HCT116 (cell line): ENCODE results near the gene ARMC6. TPM values are rescaled to one million over a fixed set of nuclear protein-coding genes. Genes with fewer than 3 reads are reported as not detected.
"Not testable (repeated sequence)": the region's sequence is repeated elsewhere in the genome, so short reads cannot be mapped to it uniquely, and the experiment has no call there.

Experiments used
- ATAC-seq: fragments of 200-7000 bp; cut with Tn5 transposase; 2 replicates; pipeline ENCODE4 v1.9.1; 2020; ENCODE audit warnings: mild to moderate bottlenecking, moderate library complexity
- BruUV-seq: library from RNA; stranded (reverse); fragments of 400-500 nt; replicated peaks from 2 replicates; lab custom pipeline; 2021; lab: Mats Ljungman, UMichigan
- CTCF ChIA-PET: fragments of 300-600 bp; sonication (Branson Sonifier 250); formaldehyde crosslinking; loops from one replicate; lab custom pipeline; 2021; ENCODE audit warnings: antibody characterized with exemption; lab: Charles Lee
- POLR2A ChIA-PET: fragments of 300-600, 350-600 bp; sonication (Branson Sonifier 250); formaldehyde crosslinking; loops from one replicate; lab custom pipeline; 2021; ENCODE audit warnings: antibody characterized with exemption; lab: Charles Lee
- RAD21 ChIA-PET, 2 experiments: fragments of 300-600 bp; sonication (Branson Sonifier 250); formaldehyde crosslinking; loops; one replicate each; lab custom pipeline; 2023; ENCODE audit warnings: low total read pairs in 2 of 2; ENCODE audit not compliant: uncharacterized antibody in 2 of 2, unreplicated experiment in 2 of 2, low non-redundant PET in 1 of 2; lab: Charles Lee
- DNase-seq: peaks from one replicate; pipeline ENCODE4 v3.0.0-alpha.2; 2010; ENCODE audit warnings: low read depth, low spot score
- H2AFZ ChIP-seq: fragments of 200-600 bp; shearing (Covaris generic), sonication (generic); 2 replicates; pipeline ENCODE4 v1.6.1; 2017; ENCODE audit warnings: low read depth, mixed run types, mixed read lengths, antibody characterized with exemption, low read length; ENCODE audit not compliant: poor library complexity, severe bottlenecking
- H3K27ac ChIP-seq: 2 replicates; pipeline ENCODE4 v1.5.1; 2012; ENCODE audit warnings: low read depth, low read length
- H3K27me3 ChIP-seq: fragments of 200-600 bp; sonication (generic); 2 replicates; pipeline ENCODE4 v1.6.1; 2016; ENCODE audit warnings: mixed run types, low read length, mixed read lengths; ENCODE audit not compliant: insufficient read depth
- H3K36me3 ChIP-seq, 2 experiments: fragments of 200-500 bp in 1 of 2; fragments of 200-600 bp in 1 of 2; sonication (Bioruptor generic) in 1 of 2; sonication (generic) in 1 of 2; 2 replicates each; pipeline versions ENCODE4 v1.5.1 to v1.6.1; 2014 to 2016; ENCODE audit warnings: low read length in 2 of 2, inconsistent platforms in 1 of 2, mixed read lengths in 1 of 2, mixed run types in 1 of 2; ENCODE audit not compliant: insufficient read depth in 2 of 2, control insufficient read depth in 1 of 2
- H3K4me1 ChIP-seq, 2 experiments: fragments of 200-600 bp in 1 of 2; sonication (generic) in 1 of 2; 2 replicates each; pipeline versions ENCODE4 v1.5.1 to v1.6.1; 2012 to 2017; ENCODE audit warnings: low read length in 2 of 2, inconsistent platforms in 1 of 2, mild to moderate bottlenecking in 1 of 2, mixed read lengths in 1 of 2, mixed run types in 1 of 2, moderate library complexity in 1 of 2; ENCODE audit not compliant: insufficient read depth in 2 of 2, control insufficient read depth in 1 of 2
- H3K4me2 ChIP-seq: fragments of 200-600 bp; sonication (generic); 2 replicates; pipeline ENCODE4 v1.6.1; 2017; ENCODE audit warnings: mixed run types, low read length, mixed read lengths
- H3K4me3 ChIP-seq, 2 experiments: fragments of 200-600 bp in 1 of 2; sonication (generic) in 1 of 2; replicated peaks in 1 of 2; 2 replicates each; pipeline ENCODE4 v1.5.1; 2011 to 2016; ENCODE audit warnings: low read length in 2 of 2, control low read depth in 1 of 2, low read depth in 1 of 2, mild to moderate bottlenecking in 1 of 2, mixed read lengths in 1 of 2, mixed run types in 1 of 2
- H3K79me2 ChIP-seq: fragments of 200-600 bp; sonication (generic); 2 replicates; pipeline ENCODE4 v1.6.1; 2017; ENCODE audit warnings: mild to moderate bottlenecking, mixed run types, low read length, moderate library complexity, mixed read lengths; ENCODE audit not compliant: insufficient read depth
- H3K9ac ChIP-seq: fragments of 200-600 bp; sonication (generic); 2 replicates; pipeline ENCODE4 v1.6.1; 2016; ENCODE audit warnings: low read length, mixed read lengths
- H3K9me2 ChIP-seq: fragments of 200-600 bp; sonication (generic), shearing (Covaris generic); 2 replicates; pipeline ENCODE4 v1.6.1; 2017; ENCODE audit warnings: mixed run types, mild to moderate bottlenecking, moderate library complexity; ENCODE audit not compliant: insufficient read depth
- H3K9me3 ChIP-seq, 2 experiments: fragments of 200-500 bp in 1 of 2; fragments of 200-600 bp in 1 of 2; sonication (Bioruptor generic) in 1 of 2; sonication (generic) in 1 of 2; 2 replicates each; pipeline ENCODE4 v1.6.1; 2014 to 2017; ENCODE audit warnings: low read length in 2 of 2, mixed read lengths in 2 of 2, inconsistent platforms in 1 of 2, low read depth in 1 of 2, mild to moderate bottlenecking in 1 of 2, mixed run types in 1 of 2, moderate library complexity in 1 of 2; ENCODE audit not compliant: control insufficient read depth in 1 of 2, insufficient read depth in 1 of 2
- H4K20me1 ChIP-seq: fragments of 200-600 bp; sonication (generic), shearing (Covaris generic); 2 replicates; pipeline ENCODE4 v1.6.1; 2017; ENCODE audit warnings: mixed run types, mild to moderate bottlenecking, moderate library complexity; ENCODE audit not compliant: insufficient read depth
- ATF3 ChIP-seq: IDR thresholded peaks from 2 replicates; pipeline ENCODE4 v1.6.1; 2012
- CEBPB ChIP-seq: IDR thresholded peaks from 2 replicates; pipeline ENCODE4 v1.6.1; 2012; ENCODE audit warnings: low read depth
- CTCF ChIP-seq, 3 experiments: fragments of 200-600 bp in 1 of 3; sonication (generic) in 1 of 3; IDR thresholded peaks in 2 of 3; conservative IDR thresholded peaks in 1 of 3; 2 replicates each; pipeline ENCODE4 v1.5.1; 2012 to 2017; ENCODE audit warnings: low read depth in 2 of 3, low read length in 2 of 3, antibody characterized with exemption in 1 of 3, borderline replicate concordance in 1 of 3, control low read depth in 1 of 3, mild to moderate bottlenecking in 1 of 3, mixed read lengths in 1 of 3, mixed run types in 1 of 3, moderate library complexity in 1 of 3; ENCODE audit not compliant: insufficient read depth in 1 of 3
- EZH2 ChIP-seq: fragments of 200-600 bp; sonication (generic); IDR thresholded peaks from 2 replicates; pipeline ENCODE4 v1.6.1; 2017; ENCODE audit warnings: antibody characterized with exemption, mixed run types
- EZH2phosphoT487 ChIP-seq: fragments of 200-600 bp; IDR thresholded peaks from 2 replicates; pipeline ENCODE4 v1.6.1; 2018; ENCODE audit warnings: antibody characterized with exemption, borderline replicate concordance
- FOSL1 ChIP-seq: IDR thresholded peaks from 2 replicates; pipeline ENCODE4 v1.6.1; 2012; ENCODE audit warnings: low read depth
- JUND ChIP-seq: IDR thresholded peaks from 2 replicates; pipeline ENCODE4 v1.6.1; 2012
- MAX ChIP-seq: IDR thresholded peaks from 2 replicates; pipeline ENCODE4 v1.6.1; 2012
- POLR2AphosphoS5 ChIP-seq: IDR thresholded peaks from 2 replicates; pipeline ENCODE4 v1.6.1; 2011; ENCODE audit warnings: mild to moderate bottlenecking, low read depth, low read length, moderate library complexity
- RAD21 ChIP-seq: IDR thresholded peaks from 2 replicates; pipeline ENCODE4 v1.6.1; 2012; ENCODE audit warnings: low read depth, mild to moderate bottlenecking
- REST ChIP-seq: IDR thresholded peaks from 2 replicates; pipeline ENCODE4 v1.6.1; 2012; ENCODE audit warnings: low read depth
- SIN3A ChIP-seq: IDR thresholded peaks from 2 replicates; pipeline ENCODE4 v1.6.1; 2012; ENCODE audit warnings: low read depth
- SP1 ChIP-seq: IDR thresholded peaks from 2 replicates; pipeline ENCODE4 v1.6.1; 2012; ENCODE audit warnings: low read depth
- SRF ChIP-seq: IDR thresholded peaks from 2 replicates; pipeline ENCODE4 v1.6.1; 2012; ENCODE audit warnings: low read depth
- TCF7L2 ChIP-seq: IDR thresholded peaks from 2 replicates; pipeline ENCODE4 v1.7.0; 2011; ENCODE audit warnings: borderline replicate concordance, inconsistent platforms; ENCODE audit not compliant: insufficient read depth, insufficient read length; ENCODE audit errors: extremely low read depth
- ZNF274 ChIP-seq: fragments of 200-500 bp; sonication (Bioruptor generic); IDR thresholded peaks from 2 replicates; pipeline ENCODE4 v1.6.1; 2014; ENCODE audit warnings: mild to moderate bottlenecking, low read depth, low read length, inconsistent platforms
- intact Hi-C: fragments of 100-400 bp; cut with micrococcal nuclease; formaldehyde crosslinking; loops from 2 replicates; pipeline ENCODE4 v1.10.0; 2022
- total RNA-seq: library from RNA; stranded (reverse); gene quantifications from one replicate; pipeline ENCODE4 v1.2.1, GENCODE V29; 2021; ENCODE audit not compliant: unreplicated experiment

ARMC6 gene
- total RNA-seq, 1 experiment from 2014 or later: 34.7 TPM

GRCh38 chr19:19102566-19102965, 69.2 kb downstream of the ARMC6 start:
- H3K36me3 ChIP-seq, POLR2A ChIA-PET: not testable (repeated sequence)

GRCh38 chr19:19103167-19103566, 69.8 kb downstream of the ARMC6 start:
- H3K4me3 ChIP-seq: peak overlapping the region in 1 of 2 experiments; percentile 19; a peak in 1 of 4 replicates
- DNase-seq (peak; percentile 41), ATAC-seq (peak; percentile 17)
- ChIA-PET CTCF (no interaction called here), POLR2A (no interaction called here), RAD21 (no interaction called here)
- intact Hi-C loops: no loop called here
- H3K27ac ChIP-seq: peak overlapping the region; percentile 83
- H3K9me3 ChIP-seq: no peaks in the 10 kb centered on the region
- BruUV-seq: no TSS peak
- H3K4me2 ChIP-seq: peak overlapping the region; percentile 70
- no peaks in the 10 kb centered on the region for H4K20me1 ChIP-seq
- H2AFZ ChIP-seq: no peak overlapping the region
- TF ChIP-seq MAX (peak; percentile 56), SRF (no peak), ATF3 (no peak), RAD21 (no peak), SIN3A (no peak), EZH2phosphoT487 (no peak), CEBPB (no peak), ZNF274 (no peak), CTCF (IDR thresholded peaks at IDR 0.05 in 2 of 3, conservative IDR thresholded peaks at IDR 0.05 in 1 of 3; ENCODE audit: borderline replicate concordance in 1 of 3, insufficient read depth in 1 of 3, low read depth in 2 of 3, low read length in 2 of 3) (no peak), EZH2 (no peak), POLR2AphosphoS5 (no peak), TCF7L2 (no peak), JUND (no peak; the same call in none of the 2 replicates), SP1 (peak; percentile 24; the same call in 1 of the 2 replicates), REST (no peak), FOSL1 (no peak; the same call in 1 of the 2 replicates)
- peak overlapping the region; percentile 61 for H3K9ac ChIP-seq
- no peaks in the 10 kb centered on the region for H3K9me2 ChIP-seq
- H3K79me2 ChIP-seq: no peaks in the 10 kb centered on the region
- H3K27me3 ChIP-seq: no peaks in the 10 kb centered on the region
- no peaks in the 10 kb centered on the region for H3K36me3 ChIP-seq
- peaks cover 52 to 88% of the 10 kb centered on the region in 2 experiments for H3K4me1 ChIP-seq

More at GRCh38 chr19:19102566-19102965, 69.2 kb downstream of the ARMC6 start:
- Histone ChIP-seq H3K9ac (0 out of 2 replicates have a peak overlapping the region, but pooled peaks have one; percentile 61), H3K27ac (peak overlapping the region; percentile 83), H3K4me3 (0 out of 4 replicates have a peak overlapping the region, but pooled peaks of 1 of the 2 experiments have one; percentile 19), H3K4me1 (peaks cover 58 to 90% of the 10 kb centered on the region in 2 experiments), H3K4me2 (peak overlapping the region; percentile 70)
- H3K9me3 ChIP-seq, H3K27me3 ChIP-seq, H3K9me2 ChIP-seq, H4K20me1 ChIP-seq, DNase-seq, BruUV-seq, H3K79me2 ChIP-seq, H2AFZ ChIP-seq, intact Hi-C loops, RAD21 ChIA-PET, ATAC-seq, CTCF ChIA-PET: not testable (repeated sequence)
